NCI-H345 (cell line): ENCODE data around the gene RPTOR.
A peak's percentile ranks its signal among the peaks of the same experiment; 100 is the strongest.
"Not testable (repeated sequence)": the region's sequence is repeated elsewhere in the genome, so short reads cannot be mapped to it uniquely, and the experiment has no call there.

Experiments used
- DNase-seq: peaks from one replicate; lab custom pipeline; 2025; lab: John Stamatoyannopoulos, UW

The RPTOR gene

DNA sequence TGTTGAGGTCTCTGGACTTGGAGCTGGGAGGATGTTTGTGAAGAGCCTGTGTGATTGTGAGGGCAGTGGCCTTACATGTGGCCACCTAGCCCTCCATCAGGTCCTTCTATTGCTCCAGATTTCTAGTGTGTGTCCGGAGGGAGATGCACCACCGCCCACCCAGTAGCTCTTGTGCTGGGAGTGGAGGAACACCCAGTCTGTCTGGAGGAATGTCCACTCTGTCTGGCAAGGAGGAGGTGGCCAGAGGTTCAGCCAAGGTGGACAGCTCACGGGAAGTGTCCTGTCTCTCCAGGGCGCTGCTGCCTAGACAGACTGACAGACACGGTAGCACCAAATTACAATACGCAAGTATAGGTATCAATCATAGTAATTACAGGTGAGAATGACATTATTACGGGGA lies 10.6 kb downstream of the RPTOR start:
- DNase-seq: no peak

DNA sequence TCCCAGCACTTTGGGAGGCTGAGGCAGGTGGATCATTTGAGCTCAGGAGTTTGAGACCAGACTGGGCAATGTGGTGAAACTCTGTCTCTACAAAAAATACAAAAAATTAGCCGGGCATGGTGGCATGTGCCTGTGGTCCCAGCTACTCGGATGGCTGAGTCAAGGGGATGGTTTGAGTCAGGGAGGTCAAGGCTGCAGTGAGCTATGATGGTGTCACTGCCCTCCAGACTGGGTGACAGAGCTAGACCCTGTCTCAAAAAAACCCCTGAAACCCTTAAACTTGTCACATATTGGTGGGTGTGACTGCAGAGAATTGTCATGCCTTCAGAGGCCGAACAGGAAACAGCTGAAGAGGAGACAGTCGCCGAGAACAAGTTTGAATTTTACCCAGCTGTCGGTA lies 13.4 kb downstream of the RPTOR start:
- no peak for DNase-seq

DNA sequence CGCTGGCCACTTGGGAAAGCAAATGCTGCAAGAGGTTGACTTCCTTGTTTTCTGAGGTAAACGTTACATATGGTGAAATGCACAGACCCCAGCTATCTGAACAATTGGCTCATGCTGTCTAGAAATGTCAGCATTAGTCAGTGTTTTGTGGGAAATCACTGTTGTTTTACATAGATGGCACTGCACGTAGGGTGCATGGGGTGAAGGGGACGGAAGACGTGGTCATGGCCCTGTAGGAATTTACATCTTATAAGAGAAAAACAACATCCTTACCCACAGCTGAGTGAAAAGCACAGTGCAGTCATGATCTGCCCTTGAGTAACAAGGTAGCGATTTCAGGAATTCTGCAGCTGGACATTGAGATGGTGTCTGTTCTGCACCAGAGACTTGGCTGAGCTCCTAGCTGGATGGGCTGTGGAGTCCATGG lies 15.2 kb downstream of the RPTOR start:
- DNase-seq: no peak

DNA sequence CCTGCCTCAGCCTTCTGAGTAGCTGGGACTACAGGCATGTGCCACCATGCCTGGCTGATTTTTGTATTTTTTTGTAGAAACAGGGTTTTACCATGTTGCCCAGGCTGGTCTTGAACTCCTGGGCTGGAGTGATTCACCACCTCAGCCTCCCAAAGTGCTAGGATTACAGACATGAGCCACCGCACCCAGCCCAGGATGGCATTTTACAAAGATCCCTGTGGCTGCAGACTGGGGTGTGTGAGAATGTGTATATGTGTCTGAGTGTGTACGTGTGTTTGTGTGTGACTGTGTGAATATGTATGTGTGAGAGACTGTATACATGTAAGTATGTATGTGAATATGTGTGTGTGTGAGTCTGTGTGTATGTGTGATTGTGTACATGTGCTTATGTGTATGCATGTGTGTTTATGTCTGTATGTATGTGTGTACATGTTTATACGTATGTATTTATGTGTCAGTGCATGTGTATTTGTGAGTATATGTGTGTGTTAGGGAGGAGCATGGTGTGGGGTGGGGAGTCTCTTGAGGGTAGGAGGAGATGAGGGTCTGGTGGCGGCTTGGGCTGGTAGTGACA lies 17.0 kb downstream of the RPTOR start:
- no peak for DNase-seq

DNA sequence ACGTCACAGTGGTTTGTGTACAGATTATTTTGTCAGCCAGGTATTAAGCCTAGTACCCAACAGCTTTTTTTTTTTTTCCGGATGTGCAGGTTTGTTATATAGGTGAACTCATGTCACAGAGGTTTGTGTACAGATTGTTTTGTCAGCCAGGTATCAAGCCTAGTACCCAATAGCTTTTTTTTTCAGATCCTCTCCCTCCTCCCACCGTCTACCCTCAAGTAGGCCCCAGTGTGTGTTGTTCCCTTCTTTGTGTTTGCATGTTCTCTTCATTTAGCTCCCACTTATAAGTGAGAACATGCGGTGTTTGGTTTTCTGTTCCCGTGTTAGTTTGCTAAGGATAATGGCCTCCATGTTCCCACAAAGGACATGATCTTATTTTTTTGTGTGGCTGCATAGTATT lies 19.9 kb downstream of the RPTOR start:
- no peak for DNase-seq

DNA sequence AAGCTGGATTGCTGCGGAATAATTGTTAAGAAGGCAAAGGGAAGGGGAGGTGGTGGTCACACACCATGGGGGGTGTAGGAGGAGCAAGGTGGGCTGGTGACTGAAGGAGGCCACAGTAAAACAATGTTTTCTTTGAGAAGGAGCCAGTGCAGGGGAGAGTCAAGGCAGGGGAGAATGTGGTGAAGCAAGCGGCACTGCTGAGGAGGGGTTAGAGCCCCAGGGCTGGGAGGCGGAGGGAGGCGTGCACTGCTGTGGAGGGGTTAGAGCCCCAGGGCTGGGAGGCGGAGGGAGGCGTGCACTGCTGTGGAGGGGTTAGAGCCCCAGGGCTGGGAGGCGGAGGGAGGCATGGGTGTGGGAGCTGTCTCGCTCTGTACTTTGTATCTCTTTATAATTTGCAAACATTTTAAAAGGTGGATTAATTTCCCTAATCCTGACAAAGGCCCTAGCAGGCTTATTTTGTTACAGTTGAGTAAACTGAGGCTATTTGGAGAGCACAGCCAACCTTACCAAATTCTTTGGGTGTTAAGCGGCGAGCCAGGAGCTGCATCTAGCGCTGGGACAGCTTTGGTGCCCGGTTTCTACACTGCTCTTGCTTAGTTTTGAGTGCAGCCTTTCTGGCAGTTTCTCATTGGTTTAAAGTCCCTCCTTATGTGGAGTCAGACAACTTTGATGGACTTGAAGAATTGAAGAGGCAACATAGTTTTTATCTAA lies 20.9 kb downstream of the RPTOR start:
- DNase-seq: no peak

DNA sequence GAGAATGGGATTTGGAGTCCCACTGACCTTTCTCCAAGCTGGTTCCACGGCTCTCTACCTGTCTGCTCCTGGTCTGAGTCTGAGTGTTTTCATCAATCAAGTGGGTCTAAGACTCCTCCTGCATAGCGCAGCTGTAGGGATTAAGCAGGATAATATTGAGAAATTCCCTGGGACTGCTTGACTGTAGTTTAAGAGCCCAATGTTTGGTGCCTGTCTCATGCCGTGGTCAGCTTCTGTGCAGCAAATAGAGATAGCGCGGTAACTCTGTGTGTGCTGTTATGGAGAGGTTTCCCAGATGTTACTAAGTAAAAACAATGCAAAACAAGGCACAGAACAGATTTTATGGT lies 21.4 kb downstream of the RPTOR start:
- no peak for DNase-seq

DNA sequence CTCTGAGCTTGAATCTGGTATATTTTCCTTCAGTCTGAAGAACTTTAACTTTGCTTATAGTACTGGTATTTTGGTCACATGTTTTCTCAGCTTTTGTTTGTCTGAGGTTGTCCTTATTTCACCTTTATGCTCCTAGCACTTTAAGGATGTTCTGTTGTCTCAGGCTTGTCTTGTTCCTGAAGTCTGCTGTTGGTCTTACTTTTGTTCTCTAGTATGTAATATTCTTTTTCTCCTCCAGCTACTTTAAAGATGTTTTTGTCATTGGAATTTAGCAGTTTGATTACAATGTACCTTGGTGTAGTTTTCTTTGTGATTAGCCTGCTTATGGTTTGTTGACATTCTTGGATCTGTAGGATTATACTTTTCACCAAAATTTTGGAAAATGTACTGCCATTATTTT lies 23.6 kb downstream of the RPTOR start:
- DNase-seq: no peak

DNA sequence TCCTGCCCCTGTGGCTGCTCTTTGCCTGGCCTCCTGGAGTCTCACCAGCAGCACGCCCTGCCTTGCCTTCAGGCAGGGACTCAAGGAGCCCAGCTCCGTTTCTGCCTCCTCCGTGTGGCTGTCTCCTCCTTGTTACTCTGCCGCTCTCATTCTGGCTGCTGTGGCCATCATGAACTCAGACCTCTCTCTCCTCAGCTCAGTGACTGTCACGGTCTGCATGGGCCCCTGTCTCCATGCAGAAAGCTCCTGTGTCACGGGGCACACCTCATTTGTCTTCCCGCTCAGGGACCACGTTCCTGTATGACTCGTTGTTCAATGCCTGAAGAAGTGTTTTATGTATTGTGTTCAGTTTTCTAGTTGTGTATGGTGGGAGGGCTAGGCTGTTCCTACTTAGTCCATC lies 25.3 kb downstream of the RPTOR start:
- no peak for DNase-seq

DNA sequence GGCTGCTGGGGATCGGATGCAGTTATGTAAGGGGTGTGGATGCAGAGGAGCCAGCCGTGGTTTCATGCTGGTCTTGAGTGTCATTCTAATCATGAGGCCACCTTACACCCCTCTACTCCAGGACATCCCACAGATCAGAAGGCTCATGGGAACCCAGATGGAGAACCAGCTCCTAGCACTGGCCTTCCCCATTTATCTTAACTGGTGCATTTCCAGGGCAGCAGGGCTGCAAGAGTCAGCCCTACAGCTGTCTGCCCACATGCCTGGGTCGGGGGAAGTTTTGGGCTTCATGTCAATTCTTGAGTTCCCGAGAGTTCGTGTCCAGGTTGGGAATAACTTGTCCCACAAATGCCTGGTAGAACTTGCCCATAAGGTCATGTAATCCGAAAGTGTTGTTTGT lies 29.1 kb downstream of the RPTOR start:
- DNase-seq: no peak

DNA sequence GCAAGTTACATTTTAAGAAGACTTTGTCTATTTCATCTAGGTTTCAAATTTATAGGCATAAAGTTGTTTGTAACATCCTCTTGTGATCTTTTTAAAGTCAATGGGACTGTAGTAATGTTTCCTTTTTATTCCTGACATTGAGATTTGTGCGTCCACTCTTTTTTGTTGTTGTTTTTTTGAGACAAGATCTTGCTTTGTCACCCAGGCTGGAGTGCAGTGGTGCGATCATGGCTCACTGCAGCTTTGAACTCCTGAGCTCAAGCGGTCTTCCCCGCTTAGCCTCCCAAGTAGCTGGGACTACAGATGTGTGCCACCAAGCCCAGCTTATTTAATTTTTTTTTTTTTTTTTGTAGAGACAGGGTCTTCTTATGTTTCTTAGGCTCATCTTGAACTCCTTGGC lies 29.9 kb downstream of the RPTOR start:
- no peak for DNase-seq

DNA sequence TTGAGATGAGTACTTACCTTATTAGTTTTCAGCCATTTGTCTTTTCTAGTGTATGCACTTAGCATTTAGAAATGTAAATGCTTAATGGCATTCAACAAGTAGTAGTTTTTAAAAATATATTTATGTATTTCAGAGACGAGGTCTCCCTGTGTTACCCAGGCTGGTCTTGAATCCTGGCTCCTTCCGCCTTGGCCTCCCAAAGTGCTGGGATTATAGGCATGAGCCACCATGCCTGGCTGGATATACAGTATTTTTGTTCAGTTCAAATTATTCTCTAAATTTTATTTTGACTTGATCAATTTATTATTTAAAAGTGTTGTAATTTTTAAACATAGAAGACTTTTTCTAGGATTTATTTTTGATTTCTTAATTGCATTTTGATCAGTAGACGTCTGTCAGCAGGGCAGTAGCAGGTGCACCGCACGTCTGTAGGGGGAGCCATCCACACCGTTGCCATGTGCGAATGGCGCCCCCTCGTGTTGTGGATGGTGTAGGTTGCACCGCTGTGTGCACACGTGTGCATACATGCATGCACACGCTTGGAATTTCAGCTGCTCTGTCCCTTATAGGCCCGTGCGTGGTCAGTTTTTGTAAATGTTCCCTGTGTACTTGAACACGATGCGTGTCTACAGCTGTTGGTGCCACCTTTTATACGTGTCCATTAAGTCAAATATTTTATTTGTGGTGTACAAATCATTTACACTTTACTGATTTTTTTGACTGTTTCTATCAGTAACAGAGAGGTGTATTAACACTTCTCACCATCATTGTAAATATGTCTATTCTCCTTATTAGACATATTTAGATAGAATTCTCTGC lies 30.6 kb downstream of the RPTOR start:
- peak; percentile 91 for DNase-seq

DNA sequence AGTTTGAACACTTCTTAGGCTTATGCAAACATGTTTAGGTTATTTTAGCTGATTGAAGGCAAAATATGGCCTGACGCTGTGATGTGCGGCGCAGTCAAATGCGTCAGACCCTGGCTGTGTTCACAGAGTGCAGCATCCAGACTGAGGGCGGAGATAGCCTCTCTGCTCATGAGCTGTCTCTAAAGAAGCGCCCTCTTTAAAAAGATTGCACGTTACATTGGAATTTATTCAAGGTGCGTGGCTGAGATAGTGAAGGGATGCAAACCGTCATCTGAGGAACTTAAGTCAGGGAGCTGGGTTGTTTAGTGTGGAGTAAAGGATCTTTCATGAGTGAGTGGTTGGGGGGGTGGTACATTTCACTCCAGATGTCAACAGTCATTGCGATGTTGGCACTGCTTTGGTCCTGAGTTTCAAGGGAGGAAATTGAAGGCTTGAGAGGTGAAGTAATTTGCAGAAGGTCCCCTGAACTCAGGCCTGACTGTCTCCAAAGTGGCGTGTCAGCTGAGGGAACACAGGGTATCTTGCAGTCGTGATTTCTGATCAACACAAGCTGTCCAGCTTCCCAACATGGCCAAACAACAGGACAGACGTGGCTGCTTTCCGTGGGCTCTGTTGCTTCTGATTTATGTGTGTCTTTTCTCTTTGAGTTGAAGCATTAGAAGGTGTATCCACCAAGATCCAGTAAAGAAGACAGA lies 33.4 kb downstream of the RPTOR start:
- DNase-seq: no peak

DNA sequence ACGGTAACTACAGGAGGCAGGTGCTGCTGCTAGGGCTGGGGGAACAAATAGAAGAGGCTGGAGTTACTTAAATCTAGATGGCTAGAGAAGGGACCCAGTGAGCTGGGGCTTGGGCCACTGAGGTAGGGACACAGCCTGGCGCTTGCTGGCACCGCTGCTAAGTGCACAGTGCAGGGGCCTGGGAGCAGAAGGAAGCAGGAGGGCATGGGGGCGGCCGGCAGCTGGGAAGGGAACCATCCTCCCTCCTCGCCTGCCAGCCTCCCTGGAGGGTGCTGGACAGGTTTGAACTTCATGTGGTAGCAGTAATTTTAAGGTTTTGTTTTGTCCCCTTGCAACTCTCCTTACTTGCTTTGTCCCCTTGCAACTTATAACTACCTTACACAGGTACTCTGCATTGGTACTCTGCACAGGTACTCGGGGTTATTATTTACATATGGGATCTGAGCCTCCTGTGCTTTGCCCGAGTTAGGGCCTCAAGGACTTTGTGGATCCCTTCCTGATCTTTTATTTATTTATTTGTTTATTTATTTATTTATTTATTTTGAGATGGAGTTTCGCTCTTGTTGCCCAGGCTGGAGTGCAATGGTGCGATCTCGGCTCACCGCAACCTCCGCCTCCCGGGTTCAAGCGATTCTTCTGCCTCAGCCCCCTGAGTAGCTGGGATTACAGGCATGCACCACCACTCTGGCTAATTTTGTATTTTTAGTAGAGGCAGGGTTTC lies 34.2 kb downstream of the RPTOR start:
- DNase-seq: not testable (repeated sequence)

DNA sequence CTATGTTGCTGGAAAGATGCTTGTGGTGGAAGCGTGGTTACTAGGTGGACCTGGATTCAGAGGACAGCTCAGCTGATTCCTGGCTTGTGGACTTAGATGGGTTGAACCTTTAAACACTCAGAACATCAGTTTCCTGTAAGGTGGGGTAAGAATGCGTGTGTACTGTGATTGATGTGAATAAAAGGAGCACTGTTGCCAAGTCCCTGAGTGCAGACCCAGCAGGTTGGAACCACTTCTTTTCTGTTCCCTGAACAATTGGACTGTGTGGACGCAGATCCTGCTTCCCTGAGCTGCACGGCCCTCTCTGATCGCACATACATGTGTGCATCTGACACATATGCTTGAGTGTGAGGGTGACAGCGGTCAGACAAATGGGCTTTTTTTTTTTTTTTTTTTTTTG lies 37.5 kb downstream of the RPTOR start:
- no peak for DNase-seq

DNA sequence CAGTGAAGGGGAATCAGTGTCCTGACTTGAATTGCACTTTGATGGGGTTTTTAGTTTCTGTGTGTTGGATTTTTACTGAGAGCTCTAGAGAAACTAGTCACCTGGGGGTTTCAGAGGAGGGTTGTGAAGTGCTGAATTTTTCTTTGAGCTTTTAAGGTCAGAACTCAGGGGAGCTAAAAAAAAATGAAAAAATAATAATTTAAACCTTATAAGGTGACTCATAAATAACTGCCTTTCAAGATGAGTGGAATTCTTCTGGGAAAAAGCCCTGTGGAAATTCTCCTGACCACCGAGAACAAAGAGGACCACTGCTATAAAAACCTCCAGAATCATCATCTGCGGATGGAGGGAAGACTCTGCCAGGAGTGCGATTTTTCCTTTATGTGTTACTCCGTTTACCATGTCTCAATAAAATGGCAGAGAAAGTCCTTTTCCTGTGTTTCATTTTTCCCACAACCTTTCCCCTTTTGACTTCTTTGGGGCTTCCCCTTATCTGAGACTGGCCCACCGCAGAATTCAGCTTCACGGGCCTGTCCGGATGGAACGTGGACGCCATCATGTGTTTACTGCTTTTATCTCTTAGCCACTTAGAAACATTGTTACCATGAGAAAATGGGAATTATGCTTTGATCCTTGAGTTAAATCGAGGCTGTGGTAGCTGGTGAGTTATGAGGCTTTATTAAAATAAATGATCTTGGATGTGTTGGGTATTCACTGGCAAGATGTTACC lies 39.7 kb downstream of the RPTOR start:
- no peak for DNase-seq

DNA sequence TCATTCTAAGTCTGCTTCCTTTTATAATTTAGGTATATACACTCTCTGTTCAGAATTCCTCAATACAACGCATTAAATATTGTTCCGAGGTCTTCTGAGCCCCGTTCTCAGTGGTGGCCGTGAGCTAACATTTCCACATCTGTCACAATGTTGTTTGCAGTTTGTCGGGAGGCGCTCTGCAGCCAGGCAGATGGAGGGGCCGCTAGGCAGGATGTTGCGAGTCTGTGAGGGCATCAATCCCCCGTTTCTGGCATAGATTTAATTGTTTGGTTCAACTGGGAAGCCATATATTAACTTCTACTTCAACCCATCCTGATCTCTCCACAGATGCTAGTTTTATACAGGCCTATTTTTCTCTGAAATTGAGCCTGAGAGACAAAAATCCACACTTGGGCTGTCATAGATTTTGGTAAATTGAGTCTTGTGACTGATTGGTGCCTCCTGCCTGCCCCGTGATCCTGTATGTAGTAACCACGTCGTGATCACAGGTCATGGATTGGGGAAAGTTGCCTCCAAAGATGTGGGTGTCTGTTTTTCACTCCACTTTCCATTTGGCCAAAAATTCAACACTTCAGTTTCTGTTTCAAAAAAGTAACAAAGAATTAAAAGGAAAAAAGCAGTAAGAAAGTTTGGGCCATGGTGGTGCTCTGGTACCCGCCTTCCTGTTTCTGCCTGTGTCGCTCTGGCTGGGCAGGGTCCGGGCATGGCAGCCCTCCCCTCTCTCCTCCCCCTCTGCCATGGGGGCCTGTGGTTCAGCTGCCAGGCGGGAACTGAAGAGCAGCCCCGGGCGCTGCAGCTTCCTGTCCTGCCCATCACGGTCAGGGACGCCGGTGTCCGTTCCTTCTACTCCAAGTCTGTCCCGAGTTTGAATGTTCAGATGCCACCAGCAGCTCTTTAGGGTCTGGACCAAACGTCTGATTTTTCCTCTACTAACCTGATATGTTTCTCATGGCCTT lies 41.5 kb downstream of the RPTOR start:
- peak; percentile 65 for DNase-seq

DNA sequence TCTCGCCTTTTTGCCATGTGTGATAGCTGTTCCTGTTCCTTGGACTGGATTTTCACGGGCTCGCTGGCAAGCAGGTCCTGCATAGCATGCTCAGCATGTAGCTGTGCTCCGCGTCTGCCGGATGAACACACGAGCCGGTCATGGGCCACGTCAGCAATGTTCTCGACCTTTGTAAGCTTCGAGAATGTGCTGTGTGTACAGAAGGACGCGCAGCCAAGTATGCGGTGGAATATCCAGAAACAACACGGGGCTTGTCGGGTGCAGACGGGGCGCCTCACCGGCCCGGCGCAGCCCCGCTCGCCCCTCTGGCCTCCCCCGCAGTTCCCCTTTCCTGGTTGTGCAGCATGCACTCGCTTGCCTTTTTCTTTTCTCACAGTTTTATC lies 42.2 kb downstream of the RPTOR start:
- DNase-seq: peak; percentile 65

DNA sequence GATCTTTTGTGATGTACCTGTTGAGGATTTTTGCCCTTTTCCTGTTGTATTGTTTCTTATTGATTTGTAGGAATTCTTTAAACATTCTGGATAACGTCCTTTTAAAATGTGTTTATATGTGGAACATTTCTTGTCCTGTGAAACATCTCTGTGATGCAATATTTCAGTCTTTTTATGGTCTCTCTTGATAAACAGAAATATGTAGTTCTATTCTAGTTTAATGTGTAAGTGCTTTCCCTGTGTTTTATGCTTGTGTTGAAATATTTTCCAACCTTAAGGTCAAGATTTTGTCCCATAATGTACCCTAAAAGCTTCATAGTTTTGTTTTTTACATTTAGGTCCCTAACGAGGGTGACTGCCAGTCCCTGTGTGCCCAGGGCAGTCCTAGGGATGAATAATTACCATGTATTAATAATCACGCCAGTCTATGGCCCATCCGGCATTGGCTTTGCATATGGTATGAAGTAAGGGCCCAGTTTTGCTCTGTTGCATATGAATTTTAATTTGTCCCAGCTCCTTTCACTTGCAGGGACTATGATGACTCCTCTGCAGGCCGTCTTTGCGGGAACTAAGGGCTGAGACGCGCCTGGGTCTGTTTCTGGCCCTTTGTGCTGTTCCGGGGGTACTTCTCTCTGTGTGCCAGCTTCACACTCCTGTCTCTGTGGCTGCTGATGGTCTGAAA lies 44.2 kb downstream of the RPTOR start:
- no peak for DNase-seq

DNA sequence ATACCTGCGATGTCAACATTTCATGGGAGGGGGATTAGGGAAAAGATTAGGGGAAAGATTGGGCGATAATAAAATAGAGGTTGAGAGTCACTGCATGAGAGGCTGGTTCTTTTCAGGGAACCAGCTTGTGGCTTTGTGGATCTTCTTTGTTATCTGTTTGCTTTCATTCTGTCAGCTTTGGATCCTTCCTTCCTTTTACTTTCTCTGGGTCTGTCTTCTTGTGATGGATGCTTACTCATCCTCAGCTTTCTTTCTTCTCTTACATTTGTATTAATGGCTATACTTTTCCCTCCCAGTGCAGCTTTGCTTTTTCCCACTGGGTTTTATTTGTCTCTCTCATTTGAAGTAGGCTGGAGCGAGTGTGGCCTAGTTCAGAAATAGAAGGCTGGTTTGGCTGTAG lies 47.1 kb downstream of the RPTOR start:
- no peak for DNase-seq
